GF-D8 (cell line): ENCODE results near the gene AXL.
"Not testable (repeated sequence)": the region's sequence is repeated elsewhere in the genome, so short reads cannot be mapped to it uniquely, and the experiment has no call there.

Experiments used
- DNase-seq: peaks from one replicate; lab custom pipeline; 2025; lab: John Stamatoyannopoulos, UW

The AXL gene

GRCh38 chr19:41206926-41207750 lies 11.9 kb upstream of the AXL start:
- DNase-seq: no peak

- DNase-seq: no peak
Observed at GRCh38 chr19:41214161-41214560, 4.9 kb upstream of the AXL start.

GRCh38 chr19:41217741-41218140 lies 1.3 kb upstream of the AXL start:
- no peak for DNase-seq

GRCh38 chr19:41218249-41218614 lies 791 bp upstream of the AXL start:
- no peak for DNase-seq

DNA sequence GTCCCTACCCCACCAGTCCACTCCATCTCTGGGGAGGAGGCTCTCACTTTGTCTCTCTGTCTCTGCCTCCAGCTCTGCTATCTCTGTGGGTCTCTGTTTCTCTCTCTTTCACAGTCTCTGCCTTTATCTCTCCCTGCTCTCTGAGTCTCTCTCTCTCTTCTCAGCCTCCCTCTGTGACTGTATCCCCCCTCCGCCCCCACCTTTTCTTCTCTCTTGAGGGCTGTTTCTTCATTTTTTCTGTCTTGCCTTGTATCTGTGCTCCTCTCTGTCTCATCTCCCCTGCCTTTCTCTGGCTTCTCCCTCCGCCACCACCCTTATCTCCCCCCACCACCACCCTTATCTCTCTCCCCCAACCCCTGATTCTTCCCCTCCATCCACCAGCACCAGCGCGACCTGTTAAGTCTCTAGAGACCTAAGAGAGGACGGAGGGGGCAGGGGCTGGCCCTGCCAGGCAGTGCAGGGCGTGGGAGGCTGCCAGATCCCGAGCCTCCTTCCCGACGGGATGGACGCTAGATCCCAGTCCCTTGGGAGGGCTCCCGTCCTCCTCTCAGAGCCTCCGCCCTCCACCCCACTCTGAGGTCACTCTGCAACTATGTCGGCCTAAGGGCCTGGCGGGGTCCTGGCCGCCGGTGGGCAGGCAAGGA lies 1.0 kb downstream of the AXL start:
- no peak for DNase-seq

DNA sequence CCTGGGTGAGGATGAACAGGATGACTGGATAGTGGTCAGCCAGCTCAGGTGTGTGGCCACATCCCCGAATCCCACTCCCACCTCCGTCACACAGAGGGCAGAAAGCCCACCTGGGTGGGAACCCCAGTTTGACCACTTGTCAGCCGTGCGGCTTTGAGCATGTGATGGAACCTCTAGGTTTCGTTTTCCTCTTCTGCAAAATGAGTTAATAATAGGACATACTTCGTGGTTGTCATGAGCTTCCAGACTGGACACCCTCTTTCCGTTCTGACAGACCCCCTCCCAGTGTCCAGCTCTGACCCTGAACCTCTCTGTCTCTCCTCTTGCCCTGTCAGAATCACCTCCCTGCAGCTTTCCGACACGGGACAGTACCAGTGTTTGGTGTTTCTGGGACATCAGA lies 1.8 kb downstream of the AXL start:
- no peak for DNase-seq

DNA sequence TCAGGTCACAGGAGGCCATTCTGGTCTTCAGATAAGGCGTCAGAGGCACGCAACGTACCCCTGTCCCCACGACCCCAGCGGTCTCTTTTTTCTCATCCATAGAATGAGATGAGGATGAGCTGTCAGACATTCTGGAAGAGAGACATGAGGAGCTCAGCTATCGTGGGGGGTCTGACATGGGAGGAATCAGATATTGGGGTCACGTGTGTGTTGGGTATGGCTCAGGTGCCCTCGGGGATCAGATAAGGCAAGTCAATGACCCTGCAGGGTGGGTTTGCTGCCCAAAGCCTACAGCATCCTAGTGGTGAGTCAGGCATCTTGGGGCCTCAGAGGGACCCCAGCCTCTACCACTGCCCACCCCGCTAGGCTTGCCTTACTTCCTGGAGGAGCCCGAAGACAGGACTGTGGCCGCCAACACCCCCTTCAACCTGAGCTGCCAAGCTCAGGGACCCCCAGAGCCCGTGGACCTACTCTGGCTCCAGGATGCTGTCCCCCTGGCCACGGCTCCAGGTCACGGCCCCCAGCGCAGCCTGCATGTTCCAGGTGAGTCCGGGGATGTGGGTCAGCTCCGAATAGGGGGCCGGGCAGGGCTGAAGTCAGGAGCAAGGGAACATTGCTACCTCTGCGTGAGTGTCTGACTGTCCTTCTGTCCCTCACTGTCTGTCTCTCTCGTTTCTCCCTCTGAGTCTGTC lies 2.6 kb downstream of the AXL start:
- DNase-seq: no peak

GRCh38 chr19:41222240-41222639 lies 3.2 kb downstream of the AXL start:
- no peak for DNase-seq

- DNase-seq: no peak
Observed at GRCh38 chr19:41223431-41224234, 4.6 kb downstream of the AXL start.

DNA sequence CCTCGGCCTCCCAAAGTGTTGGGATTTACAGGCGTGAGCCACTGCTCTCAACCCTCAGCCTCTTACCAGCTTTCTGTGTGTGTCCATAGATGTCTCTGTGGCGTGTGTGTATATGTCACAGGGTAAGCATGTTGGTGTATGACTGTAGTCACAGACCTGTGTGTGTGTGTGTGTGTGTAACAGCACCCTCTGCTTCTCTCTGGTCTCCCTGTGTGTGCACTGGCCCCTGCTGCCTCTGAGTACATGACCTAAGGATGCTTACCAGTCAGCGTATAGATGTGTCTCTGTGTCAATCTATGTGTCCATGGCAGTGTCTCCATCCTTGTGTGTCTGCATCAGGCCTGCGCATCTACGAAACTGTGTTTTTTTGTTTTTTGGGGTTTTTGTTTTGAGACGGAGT lies 5.6 kb downstream of the AXL start:
- no peak for DNase-seq

DNA sequence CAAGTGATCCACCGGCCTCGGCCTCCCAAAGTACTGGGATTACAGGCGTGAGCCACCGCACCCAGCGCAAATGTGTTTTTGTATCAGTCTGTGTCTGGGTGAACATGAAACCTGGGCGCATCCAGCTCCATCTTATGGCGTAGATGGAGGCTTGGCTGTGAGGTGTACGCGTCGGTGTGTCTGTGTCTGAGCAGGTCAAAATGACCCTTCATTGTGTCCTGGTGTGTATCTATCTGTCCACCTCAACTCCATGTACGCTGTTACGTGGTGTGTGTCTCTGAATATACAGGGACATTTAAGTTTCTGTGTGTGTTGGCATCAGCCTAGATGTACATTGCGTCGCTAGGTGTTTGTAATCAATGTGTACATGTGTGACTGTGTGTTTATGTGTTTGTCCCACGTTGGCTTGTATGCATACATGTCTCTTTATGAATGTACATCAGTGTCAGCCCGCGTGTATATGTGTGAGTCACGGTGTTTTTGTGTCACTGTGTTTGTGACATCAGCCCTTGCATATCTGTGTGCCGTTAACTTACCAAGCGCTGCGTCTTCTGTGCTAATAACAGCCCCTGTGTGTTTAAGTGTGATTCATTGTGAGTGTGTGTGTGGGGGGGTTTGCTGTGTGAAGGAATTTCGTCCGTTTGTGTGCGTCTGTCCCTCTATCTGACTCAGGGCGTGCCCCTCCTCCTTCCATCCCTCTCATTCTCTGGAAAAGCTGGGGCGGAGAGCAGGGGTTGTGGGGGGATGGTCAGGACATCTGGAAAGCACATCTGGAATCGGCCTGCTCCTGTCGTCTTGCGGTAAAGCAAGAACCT lies 6.4 kb downstream of the AXL start:
- DNase-seq: no peak

DNA sequence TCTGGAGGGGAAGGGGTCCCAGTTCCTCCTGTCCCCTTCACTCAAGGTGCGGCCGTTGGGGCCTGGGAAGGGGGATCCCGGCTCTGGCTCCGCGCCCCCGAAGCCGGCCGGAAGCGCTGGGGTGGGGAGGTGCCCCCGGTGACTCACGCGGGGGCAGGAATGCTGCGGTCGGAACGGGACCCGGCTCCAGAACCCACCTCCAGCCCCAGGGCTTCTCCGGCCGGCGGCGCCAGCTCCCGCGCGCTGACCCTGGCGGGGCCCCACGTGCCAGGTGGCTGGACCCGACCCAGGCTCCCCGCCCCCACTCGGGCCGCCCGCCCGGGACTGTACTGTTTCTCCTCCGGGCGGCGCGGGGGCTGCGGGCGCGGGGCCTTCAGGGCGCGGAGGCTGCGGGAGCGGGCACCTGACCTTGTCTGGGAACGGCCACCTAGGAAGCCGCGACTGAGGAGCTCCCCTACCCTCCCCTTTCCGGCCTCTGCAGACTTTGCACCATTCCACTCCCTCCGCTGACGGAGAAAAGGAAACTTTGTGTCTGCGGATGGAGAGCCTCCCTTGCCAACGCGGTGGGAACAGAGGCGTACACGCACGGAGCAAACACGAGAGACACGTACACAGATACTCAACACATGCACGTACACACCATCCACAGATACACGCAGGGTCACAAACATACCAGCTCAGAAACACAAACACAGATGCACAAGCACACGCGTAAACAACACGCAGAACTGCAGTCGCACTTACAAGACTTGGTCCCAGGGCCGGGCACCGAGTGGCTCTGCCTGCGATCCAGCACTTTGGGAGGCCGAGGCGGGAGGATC lies 7.2 kb downstream of the AXL start:
- no peak for DNase-seq

GRCh38 chr19:41226874-41227390 lies 7.9 kb downstream of the AXL start:
- DNase-seq: no peak

DNA sequence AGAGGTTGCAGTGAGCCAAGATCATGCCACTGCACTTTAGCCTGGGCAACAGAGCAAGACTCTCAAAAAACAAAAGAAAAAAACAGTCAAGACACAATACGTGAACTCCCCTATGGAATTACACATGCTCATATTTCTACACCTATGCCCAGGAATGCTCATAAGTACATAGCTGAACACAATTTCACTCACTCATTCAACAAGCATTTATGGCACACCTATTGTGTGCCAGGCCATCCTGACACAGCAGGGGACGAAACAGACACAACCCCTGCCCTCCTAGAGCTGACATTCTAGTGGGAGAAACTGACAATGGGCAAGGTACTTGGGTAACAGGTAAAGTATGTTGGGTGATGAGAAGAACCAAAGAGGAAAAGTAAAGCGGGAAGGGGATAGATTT lies 9.5 kb downstream of the AXL start:
- no peak for DNase-seq

- DNase-seq: not testable (repeated sequence)
Observed at GRCh38 chr19:41229338-41229737, 10.3 kb downstream of the AXL start.

- no peak for DNase-seq
Observed at GRCh38 chr19:41230067-41230857, 11.2 kb downstream of the AXL start.

DNA sequence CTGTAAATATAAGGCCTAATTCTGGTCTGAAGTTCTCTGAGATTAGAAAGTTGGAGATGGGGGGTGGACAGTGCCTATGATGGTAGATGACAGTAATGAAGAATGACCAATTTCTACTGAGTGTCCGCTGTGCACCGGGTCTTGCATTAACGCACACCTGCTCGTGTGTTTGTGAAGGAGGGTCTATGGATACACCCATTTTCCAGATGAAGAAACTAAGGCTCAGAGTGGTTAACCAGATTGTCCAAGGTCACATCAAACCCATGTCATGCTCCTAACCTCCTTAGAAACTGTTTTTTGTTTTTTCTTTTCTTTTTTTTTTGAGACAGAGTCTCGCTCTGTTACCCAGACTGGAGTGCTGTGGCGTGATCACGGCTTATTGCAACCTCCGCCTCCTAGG lies 13.7 kb downstream of the AXL start:
- DNase-seq: no peak

DNA sequence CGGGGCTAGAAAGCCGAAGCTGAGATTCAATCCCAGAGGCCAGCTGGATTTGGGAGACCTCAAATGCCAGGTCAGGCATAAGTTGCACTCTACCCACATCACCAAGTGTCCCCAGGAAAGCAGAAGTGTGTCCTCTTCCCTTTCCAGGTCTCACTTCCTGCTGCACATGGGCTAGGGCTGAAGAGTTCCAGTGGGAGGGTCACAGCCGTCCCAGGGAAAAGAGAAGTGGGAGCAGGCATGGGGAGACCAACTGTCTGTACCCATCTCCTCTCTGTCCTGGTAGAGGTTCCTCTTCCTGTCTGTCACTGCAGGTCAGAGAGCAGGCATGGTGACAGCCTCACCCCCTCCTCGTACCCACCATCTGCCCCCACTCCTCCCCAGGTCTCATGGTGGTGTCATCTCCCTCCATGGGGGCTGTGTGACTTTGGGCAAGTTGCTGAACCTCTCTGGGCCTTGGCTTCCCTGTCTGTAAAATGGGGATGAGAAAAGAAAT lies 14.8 kb downstream of the AXL start:
- DNase-seq: no peak

GRCh38 chr19:41234512-41235168 lies 15.6 kb downstream of the AXL start:
- DNase-seq: no peak
